Ishikawa (cell line): ENCODE data around the gene ZMIZ1.

ENCODE experiments used
- CREB1 ChIP-seq: IDR thresholded peaks from 2 replicates; pipeline ENCODE4 v1.6.1; 2012; ENCODE audit warnings: low read depth
- TCF12 ChIP-seq: IDR thresholded peaks from 2 replicates; pipeline ENCODE4 v1.6.1; 2012; ENCODE audit warnings: low read depth

- TF ChIP-seq TCF12 (no peak), CREB1 (no peak)
Measured at GRCh38 chr10:79334573-79334972, 265.8 kb downstream of the ZMIZ1 start.
